Astrocyte (in vitro differentiated cells and primary cell): ENCODE measurements around the gene SLPI.

Source experiments
- EZH2 ChIP-seq: IDR thresholded peaks from 2 replicates; pipeline ENCODE4 v1.6.1; 2012; ENCODE audit warnings: mild to moderate bottlenecking, low read length, inconsistent platforms; ENCODE audit not compliant: insufficient read depth
- TF ChIP-seq, protein P1 (sequence below): IDR thresholded peaks from 2 replicates; pipeline ENCODE4 v1.5.1; 2011; ENCODE audit warnings: low read depth, mild to moderate bottlenecking, inconsistent platforms, low read length, moderate library complexity; ENCODE audit not compliant: insufficient read depth

DNA sequence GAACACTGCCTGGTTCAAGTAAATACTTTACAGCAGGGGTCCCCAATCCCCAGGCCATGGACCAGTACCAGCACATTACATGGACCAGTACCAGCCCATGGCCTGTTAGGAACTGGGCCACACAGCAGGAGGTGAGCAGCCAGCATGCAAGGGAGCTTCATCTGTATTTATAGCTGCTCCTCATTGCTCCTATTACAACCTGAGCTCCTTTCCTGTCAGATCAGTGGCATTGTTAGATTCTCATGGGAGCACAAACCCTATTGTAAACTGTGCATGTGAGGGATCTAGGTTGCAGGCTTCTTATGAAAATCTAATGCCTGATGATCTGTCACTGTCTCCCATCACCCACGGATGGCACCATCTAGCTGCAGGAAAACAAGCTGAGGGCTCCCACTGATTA lies 40.3 kb upstream of the SLPI start:
- TF ChIP-seq, protein P1, sequence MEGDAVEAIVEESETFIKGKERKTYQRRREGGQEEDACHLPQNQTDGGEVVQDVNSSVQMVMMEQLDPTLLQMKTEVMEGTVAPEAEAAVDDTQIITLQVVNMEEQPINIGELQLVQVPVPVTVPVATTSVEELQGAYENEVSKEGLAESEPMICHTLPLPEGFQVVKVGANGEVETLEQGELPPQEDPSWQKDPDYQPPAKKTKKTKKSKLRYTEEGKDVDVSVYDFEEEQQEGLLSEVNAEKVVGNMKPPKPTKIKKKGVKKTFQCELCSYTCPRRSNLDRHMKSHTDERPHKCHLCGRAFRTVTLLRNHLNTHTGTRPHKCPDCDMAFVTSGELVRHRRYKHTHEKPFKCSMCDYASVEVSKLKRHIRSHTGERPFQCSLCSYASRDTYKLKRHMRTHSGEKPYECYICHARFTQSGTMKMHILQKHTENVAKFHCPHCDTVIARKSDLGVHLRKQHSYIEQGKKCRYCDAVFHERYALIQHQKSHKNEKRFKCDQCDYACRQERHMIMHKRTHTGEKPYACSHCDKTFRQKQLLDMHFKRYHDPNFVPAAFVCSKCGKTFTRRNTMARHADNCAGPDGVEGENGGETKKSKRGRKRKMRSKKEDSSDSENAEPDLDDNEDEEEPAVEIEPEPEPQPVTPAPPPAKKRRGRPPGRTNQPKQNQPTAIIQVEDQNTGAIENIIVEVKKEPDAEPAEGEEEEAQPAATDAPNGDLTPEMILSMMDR: no peak
- no peak for TF ChIP-seq EZH2
